ENCODE data around the gene UBL7.

UBL7 gene

DNA sequence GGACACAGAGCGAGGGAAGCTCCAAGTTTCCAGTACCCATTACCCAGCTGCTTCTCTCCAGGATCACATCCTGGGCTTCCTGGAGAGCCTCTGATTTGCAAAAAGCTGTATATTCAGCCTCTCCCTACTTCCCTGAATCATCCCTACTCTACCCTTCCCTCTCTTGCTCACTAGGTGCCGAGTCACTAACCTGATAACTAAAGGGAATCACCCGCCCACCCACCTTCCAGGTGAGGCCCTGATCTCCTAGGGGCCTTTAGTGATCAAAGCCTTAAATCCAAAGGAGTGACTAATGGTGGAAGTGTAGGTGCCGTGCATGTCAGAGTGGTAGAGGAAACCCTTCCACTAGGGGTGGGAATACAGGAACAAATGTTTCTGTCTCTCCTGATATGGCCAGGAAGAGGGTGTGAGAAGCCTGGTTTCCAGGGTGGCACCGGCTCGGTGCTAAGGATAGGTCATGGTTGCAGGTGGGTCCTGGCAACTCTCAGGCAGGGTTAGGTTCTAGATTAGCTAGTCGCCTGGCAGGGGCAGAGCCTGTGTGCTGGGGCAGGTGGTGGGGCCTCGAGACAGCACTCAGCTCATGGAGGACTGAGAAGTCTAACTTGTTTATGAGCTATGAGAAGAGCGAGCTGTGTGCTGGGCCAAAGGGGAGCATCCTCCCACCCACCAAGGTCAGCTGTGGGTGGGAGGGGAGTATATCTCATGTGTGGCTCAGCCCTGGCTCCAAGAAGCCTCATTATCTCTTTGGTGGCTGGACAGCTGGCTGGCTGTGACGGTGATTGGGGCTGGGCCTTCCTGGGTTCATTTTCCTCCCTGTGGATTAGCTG, 37.3 kb downstream of the UBL7 start:
- no peak for DNase-seq (ENCODE audit: low read depth in 2 of 2)

- no peak for DNase-seq (ENCODE audit: low read depth in 2 of 2)
Observed at GRCh38 chr15:74422652-74423430, 38.1 kb downstream of the UBL7 start.

- no peak for DNase-seq (ENCODE audit: low read depth in 2 of 2)
Observed at GRCh38 chr15:74422265-74422651, 38.7 kb downstream of the UBL7 start.

DNA sequence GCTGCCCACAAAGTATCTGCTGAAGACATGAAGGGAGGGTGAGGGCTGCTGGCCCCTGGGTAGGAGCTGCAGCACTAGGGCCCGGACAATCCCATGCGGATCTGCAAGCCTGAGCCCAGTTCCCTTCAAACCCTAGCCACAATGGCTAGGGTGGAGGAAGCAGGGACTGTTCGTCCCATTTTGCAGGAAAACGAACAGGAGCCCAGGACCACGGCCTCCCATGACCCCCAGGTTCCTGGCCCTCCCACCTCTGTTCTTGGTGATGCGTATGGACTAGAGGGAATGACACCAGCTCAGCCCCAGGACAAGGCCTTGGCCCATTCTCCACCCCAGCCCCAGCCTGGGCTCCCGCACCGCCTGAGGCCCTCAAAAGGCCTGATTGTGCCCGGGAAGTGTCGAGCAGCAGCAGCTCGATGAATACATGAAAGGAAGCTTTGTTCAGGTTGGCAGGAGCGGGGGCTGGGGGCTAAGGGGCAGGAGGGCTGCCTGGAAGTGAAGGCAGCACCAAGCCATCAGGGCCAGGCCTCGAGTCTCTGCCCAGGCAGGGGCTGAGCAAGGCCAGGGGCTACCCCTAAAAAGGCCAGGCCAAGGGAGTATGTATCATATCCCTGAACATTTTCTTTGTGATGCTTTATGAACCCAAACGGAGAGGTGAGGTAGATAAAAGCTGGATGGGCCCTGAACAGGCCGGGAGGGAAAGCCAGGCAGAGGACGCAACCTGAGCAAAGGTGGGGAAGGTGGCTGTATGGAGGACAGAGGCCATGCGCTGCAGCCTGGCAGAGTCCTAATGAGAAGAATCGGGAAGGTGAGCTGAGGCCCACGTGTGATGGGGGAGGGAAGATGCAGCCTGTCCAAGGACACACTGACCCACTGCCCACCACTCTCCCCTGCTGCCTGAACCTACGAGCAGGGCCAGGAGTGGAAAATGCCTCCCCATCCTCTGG, 39.4 kb downstream of the UBL7 start:
- DNase-seq (ENCODE audit: low read depth in 2 of 2): no peak

DNA sequence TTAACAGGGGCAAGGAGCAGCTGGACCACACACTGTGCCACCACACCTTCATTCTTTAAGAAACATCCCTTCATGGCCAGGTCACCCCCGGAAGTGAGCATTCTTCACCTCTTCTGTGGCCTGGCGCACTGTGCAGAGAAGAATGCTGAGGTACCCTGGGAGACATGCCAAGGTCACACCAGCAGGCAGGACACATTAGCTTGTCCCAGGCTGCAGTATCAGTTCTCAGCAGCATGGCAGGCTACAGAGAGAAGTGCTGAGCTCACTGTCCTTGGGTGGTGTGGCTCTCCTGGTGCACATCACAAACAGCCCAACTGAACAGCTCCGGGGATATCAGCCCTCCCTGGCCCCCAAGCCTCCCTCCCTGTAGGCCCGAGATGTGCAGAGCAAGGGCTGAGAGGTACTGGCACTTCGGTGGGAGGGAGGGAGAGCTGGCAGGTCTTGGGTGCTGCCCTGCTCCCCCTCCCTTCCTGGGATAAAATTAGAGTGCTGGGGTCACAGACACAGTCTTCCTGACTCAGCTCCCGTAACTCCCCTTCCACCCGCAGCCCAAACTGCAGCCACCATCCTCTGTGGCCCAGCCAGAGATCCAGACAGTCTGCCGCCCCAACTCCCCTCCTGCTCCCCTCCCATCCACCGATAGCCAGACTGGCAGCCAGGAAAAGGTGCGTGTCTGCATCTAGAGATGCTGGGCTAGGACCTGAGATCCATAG, 40.6 kb downstream of the UBL7 start:
- no peak for DNase-seq (ENCODE audit: low read depth in 2 of 2)

GRCh38 chr15:74419432-74419831, 41.5 kb downstream of the UBL7 start:
- no peak for DNase-seq (ENCODE audit: low read depth in 2 of 2)

DNA sequence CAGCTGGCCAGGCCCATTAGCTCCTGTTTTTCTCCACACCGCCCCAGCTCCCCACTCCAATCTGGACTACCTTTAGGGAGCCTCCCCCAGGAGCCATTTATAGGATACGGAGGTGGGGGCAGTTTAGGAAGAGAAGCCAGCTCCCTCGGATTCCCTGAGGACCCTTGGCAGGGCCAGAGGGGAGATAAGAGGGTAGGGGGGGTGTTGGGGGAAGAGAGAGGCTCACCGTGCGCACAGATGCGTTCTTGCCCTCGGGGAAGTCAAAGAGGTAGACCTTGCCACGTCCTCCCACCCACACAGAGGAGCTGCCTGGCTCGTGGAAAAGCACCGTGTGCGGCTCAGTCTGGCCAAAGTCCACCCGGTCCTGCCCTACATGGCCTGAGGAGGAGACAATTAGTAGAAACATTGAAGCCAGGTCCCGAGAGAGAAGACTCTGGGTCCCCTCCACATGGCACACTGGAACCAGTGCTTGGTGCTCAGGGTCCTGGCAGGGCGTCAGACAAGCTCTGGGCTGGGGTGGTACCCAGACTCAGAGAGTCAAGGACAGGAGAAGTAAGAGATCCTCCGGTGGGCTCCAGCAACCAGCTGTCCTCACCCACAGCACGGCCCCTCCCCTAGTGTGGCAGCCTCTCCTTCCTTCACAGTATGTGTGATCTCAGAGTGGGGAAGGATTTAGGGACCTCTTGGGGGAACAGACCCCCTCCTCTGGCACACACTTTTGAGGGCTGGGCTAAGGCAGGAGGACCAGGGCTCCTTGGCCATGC, 42.2 kb downstream of the UBL7 start:
- no peak for DNase-seq (ENCODE audit: low read depth in 2 of 2)

DNA sequence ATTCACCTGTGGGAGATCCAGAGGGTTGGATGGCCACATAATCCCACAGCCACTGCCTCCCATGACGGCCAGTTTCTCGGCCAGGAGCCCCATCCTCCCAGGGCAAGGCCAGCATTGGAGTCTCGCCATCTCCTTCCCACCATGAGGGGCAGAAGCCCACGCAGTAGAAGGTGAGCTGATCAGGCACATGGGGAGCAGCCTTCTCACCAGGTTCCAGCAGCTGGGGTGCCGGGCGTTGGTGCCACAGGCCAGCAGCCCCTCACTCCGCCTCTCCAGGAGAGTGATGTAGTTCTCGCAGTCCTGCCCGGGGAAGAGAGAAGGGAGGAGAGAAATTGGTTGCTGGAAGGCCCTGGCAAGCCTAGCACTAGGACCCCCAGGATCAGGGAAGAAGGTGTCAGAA, 43.3 kb downstream of the UBL7 start:
- DNase-seq (ENCODE audit: low read depth in 2 of 2): no peak

DNA sequence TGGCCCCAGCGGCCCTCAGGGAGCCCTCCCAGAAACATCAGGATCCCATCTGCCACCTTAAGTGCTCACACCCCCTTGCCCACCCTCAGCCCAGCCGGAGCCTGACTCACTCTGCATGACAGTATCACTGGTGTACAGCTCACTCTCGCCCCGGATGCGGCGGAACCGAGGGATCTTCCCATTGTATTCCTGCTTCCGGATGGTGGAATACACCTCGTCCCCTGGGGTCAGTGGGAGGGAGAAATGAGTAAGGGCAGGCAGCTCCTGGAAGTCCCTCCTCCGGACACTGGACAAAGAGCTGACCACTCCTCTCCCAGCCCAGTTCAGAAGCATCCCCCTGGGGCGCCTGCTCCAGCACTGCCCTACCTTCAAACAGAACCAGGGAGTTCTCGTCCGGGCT, 43.7 kb downstream of the UBL7 start:
- DNase-seq (ENCODE audit: low read depth in 2 of 2): no peak

DNA sequence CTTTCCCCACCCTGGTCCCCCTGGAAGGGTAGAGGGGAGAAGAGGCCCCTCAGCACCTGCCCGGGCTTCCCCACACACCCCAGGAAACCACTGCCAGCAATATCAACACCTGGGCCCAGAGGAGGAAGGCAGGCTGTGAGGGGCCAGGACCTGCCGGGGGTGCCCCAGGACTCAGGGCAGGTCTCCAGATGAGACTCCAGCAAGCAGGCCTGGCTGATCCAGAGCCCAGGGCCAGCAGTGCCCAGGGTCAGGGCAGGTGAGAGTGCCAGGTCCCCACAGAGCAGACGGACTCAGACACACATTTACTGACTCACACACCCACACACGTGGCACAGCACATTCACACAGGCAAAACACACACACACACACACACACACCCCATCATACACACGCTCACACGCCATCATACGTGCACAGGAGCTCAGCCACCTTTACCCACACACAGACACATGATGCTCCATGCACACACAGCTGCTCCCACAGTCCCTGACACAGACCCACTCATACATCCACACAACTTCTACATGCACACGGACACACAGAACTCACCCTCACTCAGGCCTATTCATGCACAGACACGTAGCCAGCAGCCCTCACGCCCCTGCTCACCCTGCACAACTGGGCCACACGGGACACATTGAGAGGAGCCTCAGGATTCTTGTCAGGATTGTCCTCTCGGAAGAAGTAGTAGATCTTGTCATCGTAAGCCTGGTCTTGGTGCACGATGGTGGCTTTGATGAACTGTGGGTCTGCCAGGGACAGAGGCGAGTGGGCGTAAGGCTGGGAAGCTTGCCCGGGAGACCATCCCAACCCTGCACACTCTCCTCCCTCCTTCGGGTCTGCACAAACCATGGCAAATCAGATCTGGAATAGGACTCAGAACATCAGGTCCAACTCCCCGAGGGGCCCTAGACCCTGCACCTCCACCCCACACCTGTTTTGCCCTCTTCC, 44.7 kb downstream of the UBL7 start:
- DNase-seq (ENCODE audit: low read depth in 2 of 2): no peak

DNA sequence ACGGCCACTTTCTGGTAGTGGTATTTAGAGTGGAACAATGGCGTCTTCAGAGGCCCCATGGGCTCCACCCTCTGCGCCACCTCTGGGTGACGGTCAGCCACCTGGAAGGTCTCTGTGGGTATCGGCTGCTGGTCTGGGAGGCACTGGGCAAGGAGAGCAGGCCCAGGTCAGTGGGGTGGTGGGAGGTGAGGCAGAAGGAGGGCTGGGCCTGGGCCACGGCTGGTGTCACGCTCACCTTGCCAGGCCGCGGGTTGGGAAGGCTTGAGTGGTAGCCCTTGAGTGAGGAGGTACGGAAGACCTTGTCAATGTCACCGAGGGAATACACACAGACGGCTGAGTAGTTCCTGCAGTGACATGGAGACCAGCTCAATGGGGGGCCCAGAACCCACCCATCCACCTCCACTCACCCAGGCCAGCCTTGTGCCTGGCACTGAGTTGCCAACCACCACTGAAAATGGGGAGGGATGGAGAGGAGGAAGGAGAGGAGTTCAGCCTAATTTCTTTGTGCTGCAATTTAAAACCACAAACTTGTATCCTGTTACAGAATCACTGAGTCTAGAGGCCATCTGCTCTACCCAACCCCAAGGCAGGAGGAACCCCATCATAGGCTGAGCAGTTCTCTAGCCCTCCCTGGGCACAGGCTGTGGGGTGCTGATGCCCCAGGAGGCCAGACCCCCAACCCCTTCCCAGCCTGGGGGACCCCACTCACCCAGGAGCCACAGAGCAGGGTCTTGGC, 46.2 kb downstream of the UBL7 start:
- DNase-seq (ENCODE audit: low read depth in 2 of 2): no peak

GRCh38 chr15:74414081-74414580, 46.8 kb downstream of the UBL7 start:
- DNase-seq (ENCODE audit: low read depth in 2 of 2): no peak

DNA sequence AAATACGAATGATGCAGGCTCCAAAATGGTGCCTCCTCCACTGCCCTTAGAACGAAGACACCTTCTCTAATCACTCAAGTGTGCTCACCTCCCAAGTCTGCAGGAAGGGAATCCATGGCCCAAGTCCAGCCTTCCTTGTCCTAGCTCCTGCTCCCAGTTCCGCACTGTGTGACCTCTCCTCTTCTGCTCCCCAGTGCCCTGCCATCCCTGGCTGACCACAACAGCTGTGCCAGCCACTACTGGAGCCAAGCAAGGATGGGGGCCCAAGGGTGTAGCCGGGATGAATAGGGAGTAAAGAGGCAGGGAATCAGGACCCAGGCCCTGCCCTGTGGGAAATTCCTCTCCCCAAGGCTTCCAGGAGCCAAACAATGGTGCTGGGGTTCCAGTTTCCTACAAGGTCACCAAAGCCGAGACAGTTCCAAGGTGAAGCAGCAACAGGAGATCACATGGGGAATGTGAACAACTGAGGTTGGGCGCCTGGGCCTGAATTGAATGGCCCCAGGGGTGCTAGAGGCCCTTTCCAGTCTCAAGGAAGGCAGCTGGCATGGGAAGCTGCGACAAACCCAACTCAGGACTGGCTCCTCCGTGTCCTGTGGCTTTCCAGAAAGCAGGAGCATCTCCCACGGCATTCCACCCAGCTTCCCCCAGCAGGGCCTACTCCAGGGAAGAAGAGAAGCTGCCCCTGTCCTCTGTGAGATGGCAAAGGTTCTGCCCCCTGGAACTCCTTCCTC, 47.4 kb downstream of the UBL7 start:
- DNase-seq (ENCODE audit: low read depth in 2 of 2): no peak

DNA sequence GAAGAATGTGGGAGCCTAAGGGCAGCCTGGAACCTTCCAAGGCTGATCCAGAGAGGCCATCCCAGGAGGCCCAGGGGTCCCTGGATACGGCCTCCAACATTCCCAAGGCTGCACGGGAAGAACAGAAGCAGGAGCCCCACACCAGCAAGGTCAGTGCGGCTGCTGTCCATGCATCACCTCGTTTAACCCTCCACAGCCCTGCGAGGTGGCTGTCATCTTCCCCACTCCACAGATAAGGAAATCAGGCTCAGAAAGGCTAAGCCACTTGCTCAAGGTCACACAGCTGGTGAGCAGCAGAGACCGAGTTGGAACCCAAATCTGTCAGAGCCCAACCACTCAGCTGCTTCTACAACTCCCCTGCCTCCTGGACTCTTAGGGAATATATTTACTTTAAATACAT, 48.8 kb downstream of the UBL7 start:
- no peak for DNase-seq (ENCODE audit: low read depth in 2 of 2)

- no peak for DNase-seq (ENCODE audit: low read depth in 2 of 2)
Observed at GRCh38 chr15:74411686-74412085, 49.3 kb downstream of the UBL7 start.

DNA sequence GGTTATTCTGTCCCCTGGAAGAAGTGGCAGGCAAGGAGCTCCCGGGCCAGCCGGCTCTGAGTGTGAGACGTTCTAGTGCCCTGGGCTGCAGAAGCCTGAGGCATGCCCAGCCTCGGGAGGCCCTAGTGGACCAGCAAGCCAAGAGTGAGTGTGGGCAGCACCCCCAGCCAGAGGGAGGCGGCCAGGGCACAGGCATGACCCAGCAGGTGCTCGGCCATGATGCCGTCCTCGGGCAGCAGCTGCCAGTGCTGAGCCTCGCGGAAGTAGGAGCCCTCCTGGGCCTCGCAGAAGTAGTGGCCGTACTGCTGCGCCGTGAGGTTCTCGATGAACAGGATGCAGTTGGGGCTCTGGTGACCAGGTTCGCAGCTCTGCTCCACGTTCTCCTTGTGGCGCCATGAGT, 50.5 kb downstream of the UBL7 start:
- DNase-seq (ENCODE audit: low read depth in 2 of 2): no peak

DNA sequence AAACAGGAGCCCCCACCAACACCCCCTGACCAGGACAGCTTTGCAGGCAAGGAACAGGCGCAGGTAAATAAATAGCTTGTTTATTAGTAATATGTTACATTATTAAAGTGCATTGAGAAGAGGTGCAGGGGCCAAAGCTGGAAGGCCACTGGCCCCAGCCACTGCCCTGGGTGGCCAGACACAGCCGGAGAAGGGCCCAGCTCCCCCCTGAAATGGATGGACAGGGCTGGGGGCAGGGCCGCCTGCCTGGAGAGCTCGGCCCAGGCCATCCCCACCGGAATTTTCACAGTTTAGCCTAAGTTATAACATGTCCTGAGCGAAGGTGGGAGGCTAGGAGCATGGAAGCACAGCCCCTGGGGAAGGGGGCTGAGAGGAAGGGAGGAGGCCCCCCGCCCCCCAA, 51.7 kb downstream of the UBL7 start:
- DNase-seq (ENCODE audit: low read depth in 2 of 2): no peak

DNA sequence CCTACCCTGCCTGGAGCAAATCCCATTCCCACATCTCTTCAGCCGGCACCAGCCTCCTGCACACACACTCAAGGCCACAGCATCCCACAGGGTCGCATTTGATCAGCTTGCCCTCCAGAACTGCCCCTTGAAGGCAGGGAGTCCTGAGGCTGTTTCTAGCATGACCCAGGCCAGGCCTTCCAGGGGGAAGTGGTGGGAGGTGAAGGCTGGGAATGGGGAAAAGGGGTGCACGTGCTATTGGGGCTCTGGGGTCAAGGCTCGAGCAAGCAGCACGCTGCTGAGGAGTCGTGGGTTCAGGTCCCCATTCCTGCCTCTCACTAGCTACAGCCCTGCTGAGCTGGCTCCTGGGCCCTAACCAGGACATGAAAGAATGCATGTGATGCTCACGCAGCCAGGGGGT, 52.1 kb downstream of the UBL7 start:
- no peak for DNase-seq (ENCODE audit: low read depth in 2 of 2)
